Endometrial microvascular endothelial cells (primary cell): ENCODE measurements around the gene CRYBB1. TPM values are rescaled to one million over a fixed set of nuclear protein-coding genes. Genes with fewer than 3 reads are reported as not detected.
"Not testable (repeated sequence)": the region's sequence is repeated elsewhere in the genome, so short reads cannot be mapped to it uniquely, and the experiment has no call there.

Experiments
- in situ Hi-C: cut with HindIII; loops from 2 replicates; pipeline ENCODE4 v1.10.0; 2017; ENCODE audit warnings: low sequenced_read_pairs, low pct_unique_long_range_greater_than_20kb; ENCODE audit errors: inconsistent ontology term
- total RNA-seq: library from RNA; depleted of rRNA; stranded (reverse); fragments of >200 nt; gene quantifications from one replicate; pipeline ENCODE4 v1.2.3, GENCODE V29; 2015; ENCODE audit errors: inconsistent ontology term

Gene CRYBB1
- total RNA-seq, 1 donor from 2014 or later, result not detected

GRCh38 chr22:26642465-26643417, 24.9 kb upstream of the CRYBB1 start:
- in situ Hi-C loops, result no loop called here

DNA sequence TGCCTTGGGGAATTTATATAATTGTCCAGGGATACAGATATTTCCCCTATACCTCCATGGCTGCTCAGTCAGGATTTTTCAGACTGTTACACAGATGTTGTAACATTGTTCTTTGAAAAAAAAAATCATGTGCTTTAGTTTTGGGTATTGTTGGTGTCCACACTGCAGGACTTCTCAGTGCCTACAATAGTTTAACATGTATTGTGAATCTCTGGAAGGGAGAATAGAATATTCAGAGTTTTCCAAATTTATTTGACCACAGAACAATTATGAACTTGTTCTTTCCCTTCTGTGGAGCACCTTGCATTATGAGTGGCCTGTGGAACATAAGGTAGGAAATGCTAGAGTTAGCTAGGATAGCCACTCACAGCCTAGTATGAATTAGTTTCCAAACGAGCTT, 18.5 kb upstream of the CRYBB1 start:
- in situ Hi-C loops, result no loop called here

DNA sequence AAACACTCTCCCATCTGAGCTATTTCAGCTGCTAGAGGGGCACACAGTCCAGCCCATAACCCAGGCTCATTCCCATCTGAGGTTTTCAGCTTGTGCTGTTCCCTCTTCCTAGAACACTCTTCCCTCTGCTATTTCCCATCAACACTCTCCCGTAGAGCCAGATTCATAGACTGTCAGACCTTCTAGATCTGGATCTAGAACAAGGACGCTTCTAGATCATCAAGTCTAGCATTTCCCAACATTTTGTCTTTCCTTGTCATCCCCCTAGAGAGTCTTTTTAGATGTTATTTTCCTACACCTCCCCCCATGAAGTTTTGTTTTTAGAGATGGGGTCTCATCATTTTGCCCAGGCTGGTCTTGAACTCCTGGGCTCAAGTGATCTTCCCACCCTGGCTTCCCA, 17.3 kb upstream of the CRYBB1 start:
- in situ Hi-C loops, result no loop called here

DNA sequence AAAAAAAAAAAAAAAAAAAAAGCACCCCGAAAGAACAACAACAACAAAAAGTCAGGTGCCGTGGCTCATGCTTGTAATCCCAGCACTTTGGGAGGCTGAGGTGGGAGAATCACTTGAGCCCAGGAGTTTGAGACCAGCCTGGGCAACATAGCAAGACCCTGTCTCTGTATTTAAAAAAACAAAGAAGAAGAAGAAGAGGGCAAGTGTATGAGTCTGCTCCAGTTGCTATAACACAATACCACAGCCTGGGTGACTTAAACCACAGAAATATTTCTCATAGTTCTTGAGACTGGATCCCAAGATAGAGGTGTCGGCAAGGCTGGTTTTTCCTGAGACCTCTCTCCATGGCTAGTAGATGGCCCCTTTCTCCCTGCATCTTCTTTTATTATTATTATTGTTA, 16.4 kb upstream of the CRYBB1 start:
- in situ Hi-C loops, result no loop called here

GRCh38 chr22:26632422-26633155, 14.8 kb upstream of the CRYBB1 start:
- in situ Hi-C loops, result no loop called here

DNA sequence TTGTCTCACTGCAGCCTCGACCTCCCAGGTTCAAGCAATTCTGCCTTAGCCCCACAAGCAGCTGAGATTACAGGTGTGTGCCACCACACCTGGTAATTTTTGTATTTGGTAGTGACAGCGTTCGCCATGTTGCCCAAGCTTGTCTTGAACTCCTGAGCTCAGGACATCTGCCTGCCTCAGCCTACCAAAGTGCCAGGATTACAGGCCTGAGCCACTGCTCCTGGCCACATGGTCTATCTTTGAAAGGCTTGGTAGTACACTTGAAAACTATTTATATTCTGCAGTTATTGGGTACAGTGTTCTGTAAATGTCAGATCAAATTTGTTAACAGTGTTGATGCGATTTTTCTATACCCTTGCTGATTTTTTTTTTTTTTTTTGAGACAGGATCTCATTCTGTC, 13.5 kb upstream of the CRYBB1 start:
- in situ Hi-C loops, result no loop called here

DNA sequence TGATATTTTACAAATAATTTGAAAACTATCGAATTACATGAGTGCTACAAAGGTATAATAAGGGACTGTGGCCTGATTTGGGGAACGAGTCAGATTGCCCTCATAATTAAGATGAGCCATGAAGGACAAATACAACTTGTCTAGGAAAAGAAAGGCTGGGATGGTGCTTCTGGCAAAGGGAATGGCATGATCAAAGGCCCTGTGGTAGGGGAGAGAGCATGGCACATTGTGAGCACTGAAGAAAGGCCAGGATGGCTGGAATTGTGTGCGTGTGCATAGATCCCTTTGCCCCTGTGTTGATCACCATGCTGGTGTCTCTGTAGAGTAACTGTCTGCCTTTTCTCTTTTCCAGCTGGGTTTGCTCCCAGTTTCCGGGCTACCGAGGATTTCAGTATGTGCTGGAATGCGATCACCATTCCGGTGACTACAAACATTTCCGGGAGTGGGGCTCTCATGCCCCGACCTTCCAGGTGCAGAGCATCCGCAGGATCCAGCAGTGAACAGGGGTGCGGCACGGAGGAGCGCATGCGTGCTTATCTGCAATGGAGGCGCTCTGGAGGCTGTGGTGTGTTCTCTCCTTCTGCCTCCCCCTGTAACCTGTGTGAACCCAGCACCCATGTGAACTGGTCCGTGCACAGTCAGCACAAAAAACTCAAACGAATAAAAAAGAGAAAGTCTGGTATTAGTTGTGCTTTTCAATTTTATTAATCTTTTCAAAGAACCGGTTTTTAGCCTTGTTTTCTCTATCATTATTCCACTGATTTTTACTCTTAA, 12.3 kb upstream of the CRYBB1 start:
- in situ Hi-C loops, result no loop called here

- in situ Hi-C loops, result no loop called here
Measured at GRCh38 chr22:26624803-26625202, 7.0 kb upstream of the CRYBB1 start.

- in situ Hi-C loops, result no loop called here
Measured at GRCh38 chr22:26623984-26624383, 6.2 kb upstream of the CRYBB1 start.

- in situ Hi-C loops, result no loop called here
Measured at GRCh38 chr22:26621663-26622062, 3.8 kb upstream of the CRYBB1 start, which contains the start of gene CRYBA4. TSS of gene CRYBA4 (plus strand) at chr22:26621963. CDS start at chr22:26622597, 634 bp downstream.

- in situ Hi-C loops, result no loop called here
Measured at GRCh38 chr22:26620197-26620596, 2.4 kb upstream of the CRYBB1 start.

DNA sequence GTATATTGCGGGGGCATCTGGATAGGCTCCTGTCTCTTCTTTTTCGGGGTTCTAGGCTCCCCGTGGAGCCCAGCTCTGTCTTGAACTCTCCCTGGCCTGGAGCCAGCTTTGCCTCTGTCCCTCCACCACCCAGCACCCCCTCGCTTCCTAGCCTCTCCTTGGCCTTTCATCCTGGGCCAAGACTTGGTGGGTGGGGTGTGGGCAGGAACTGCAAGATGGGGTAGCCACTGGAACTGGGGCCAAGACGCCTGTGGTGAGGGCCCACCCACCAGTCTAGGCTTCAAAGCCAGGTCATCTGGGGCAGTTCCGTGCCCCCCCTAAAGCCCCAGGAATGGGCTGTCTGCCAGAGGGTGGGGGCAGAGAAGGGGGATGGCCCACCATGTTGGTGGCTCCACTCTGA, 1.7 kb upstream of the CRYBB1 start:
- in situ Hi-C loops, result no loop called here

DNA sequence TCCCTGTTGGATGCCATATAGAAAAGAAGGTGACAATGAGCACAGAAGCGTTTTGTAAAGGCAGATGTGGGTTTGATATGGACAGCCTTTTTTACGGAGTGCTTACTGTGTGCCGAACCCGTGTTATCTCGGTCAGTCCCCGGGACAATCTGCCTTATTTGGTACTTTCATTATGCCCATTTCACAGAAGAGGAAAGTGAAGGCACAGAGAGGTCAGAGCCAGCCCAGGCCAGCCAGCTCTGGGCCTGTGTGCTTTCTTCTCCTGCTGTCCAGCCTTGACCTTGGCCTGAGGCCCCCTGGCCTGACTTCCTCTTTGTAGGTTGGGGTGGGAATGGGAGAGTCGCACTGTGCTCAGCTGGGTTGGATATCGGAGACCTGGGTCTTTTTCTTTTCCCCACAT, 628 bp upstream of the CRYBB1 start:
- in situ Hi-C loops, result no loop called here

DNA sequence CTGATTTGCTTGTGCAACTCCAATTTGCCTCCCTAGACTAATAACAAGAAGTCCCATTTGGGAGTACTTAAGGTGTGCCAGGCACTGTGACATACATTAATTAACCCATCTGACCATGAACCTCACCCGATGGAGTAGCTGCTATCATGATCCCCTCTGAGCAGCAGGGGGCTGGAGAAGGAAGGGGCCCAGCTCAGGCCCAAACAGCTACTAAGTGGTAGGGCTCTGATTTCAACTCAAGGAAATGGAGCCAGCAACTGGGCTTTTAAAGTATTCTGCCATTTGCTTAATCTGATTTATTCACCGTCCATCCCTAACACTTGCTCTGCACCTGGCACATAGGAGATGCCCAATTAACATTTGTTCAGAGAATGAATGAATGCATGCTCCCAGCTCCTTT, 1.2 kb downstream of the CRYBB1 start:
- in situ Hi-C loops, result no loop called here

GRCh38 chr22:26615830-26616435, 1.9 kb downstream of the CRYBB1 start:
- in situ Hi-C loops, result no loop called here

DNA sequence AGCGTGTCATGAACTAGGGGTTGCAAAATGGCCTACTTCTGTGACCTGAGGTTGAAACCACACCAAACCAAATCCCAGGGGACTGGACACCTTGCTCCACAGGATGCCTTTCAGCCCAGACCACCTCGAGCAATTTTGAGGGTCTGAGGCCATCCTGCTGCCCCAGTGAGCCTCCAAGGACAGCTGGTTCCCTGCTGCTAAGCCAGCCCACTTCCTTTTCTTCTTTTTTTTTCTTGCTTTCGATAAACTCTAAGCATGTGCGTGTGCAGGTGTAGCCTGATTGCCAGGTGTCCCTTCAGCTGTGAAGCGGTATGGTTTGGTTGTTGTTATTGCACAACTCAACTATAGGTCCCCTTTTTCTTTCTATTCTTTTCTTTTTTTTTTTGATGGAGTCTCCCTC, 2.7 kb downstream of the CRYBB1 start:
- in situ Hi-C loops, result no loop called here

DNA sequence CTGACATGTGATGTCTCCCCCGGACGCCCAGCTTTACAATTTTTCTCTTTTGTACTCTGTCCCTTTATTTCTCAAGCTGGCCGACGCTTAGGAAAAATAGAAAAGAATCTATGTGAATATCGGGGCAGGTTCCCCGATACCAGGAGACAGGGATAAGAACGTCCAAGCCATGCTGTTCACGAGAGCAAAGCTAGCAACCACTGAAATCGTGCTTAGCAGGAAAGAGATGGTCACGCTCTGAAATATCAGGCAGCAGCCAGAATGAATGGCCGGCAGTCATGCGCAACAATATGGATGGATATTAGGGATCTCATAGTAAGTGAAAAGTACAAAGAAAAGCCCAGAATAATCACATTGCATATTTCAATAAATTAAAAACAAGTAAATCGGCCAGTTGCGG, 3.5 kb downstream of the CRYBB1 start:
- in situ Hi-C loops, result no loop called here

- in situ Hi-C loops, result not testable (repeated sequence)
Measured at GRCh38 chr22:26613753-26614152, 4.1 kb downstream of the CRYBB1 start.

GRCh38 chr22:26612652-26613051, 5.2 kb downstream of the CRYBB1 start:
- in situ Hi-C loops, result no loop called here
